K562 (cell line): ENCODE measurements around the gene RNF222. TPM values are rescaled to one million over a fixed set of nuclear protein-coding genes. Genes with fewer than 3 reads are reported as not detected.

Experiments used
- ATAC-seq: fragments of 200-7000 bp; cut with Tn5 transposase; 3 replicates; pipeline ENCODE4 v1.9.1; 2020; ENCODE audit warnings: moderate library complexity
- BruUV-seq: library from RNA; stranded (reverse); fragments of 400-500 nt; replicated peaks from 2 replicates; lab custom pipeline; 2021; lab: Mats Ljungman, UMichigan
- CTCF ChIA-PET: fragments of 300-600 bp; formaldehyde crosslinking; extraction: SDS; loops from one replicate; lab custom pipeline; 2021; ENCODE audit warnings: low intra/inter-chr PET ratio; lab: Yijun Ruan, JAX
- POLR2A ChIA-PET: fragments of 300-600, 350-650 bp; sonication (Branson Sonifier 250); formaldehyde crosslinking; extraction: SDS; loops from one replicate; lab custom pipeline; 2021; ENCODE audit warnings: antibody characterized with exemption, inconsistent platforms; lab: Yijun Ruan, JAX
- DNase-seq, 4 experiments: peaks; one replicate each; pipeline versions ENCODE4 v3.0.0 to v3.0.0-alpha.2; 2011 to 2018; ENCODE audit warnings: low spot score in 3 of 4, mixed read lengths in 3 of 4; ENCODE audit errors: extremely low read depth in 1 of 4
- FAIRE-seq: peaks from 2 replicates; lab custom pipeline; 2011; peaks lifted over from hg19 to GRCh38; lab: Jason Lieb, UNC
- H2AFZ ChIP-seq: 2 replicates; pipeline ENCODE4 v1.6.0; 2011; ENCODE audit warnings: low read depth, low read length, control low read depth, inconsistent platforms
- H3K27ac ChIP-seq: fragments of 200-600 bp; 3 replicates; pipeline ENCODE4 v1.8.0; 2011; ENCODE audit warnings: low read depth, mild to moderate bottlenecking, control low read depth, inconsistent platforms, low read length, moderate library complexity, mixed read lengths; ENCODE audit errors: extremely low read depth
- H3K27me3 ChIP-seq, 2 experiments: fragments of 300-600 bp in 1 of 2; 2 replicates in 1 of 2; 3 replicates in 1 of 2; pipeline versions ENCODE4 v1.6.0 to v1.8.0; 2011; ENCODE audit warnings: inconsistent platforms in 2 of 2, low read length in 2 of 2, mild to moderate bottlenecking in 1 of 2, mixed read lengths in 1 of 2, moderate library complexity in 1 of 2; ENCODE audit not compliant: control insufficient read depth in 2 of 2, insufficient read depth in 2 of 2
- H3K36me3 ChIP-seq: fragments of 300-600 bp; 3 replicates; pipeline ENCODE4 v1.8.0; 2011; ENCODE audit warnings: mild to moderate bottlenecking, low read length, inconsistent platforms; ENCODE audit not compliant: control insufficient read depth, insufficient read depth
- H3K4me1 ChIP-seq, 2 experiments: fragments of 200-600 bp in 1 of 2; replicated peaks in 1 of 2; 2 replicates in 1 of 2; 3 replicates in 1 of 2; pipeline versions ENCODE4 v1.5.1 to v1.8.0; 2011; ENCODE audit warnings: inconsistent platforms in 2 of 2, low read length in 2 of 2, mild to moderate bottlenecking in 1 of 2, mixed read lengths in 1 of 2, moderate library complexity in 1 of 2; ENCODE audit not compliant: control insufficient read depth in 2 of 2, insufficient read depth in 2 of 2
- H3K4me2 ChIP-seq: 2 replicates; pipeline ENCODE4 v1.6.1; 2011; ENCODE audit warnings: low read length, control low read depth, inconsistent platforms, mixed read lengths; ENCODE audit not compliant: insufficient read depth
- H3K4me3 ChIP-seq: fragments of 200-600 bp; sonication (generic), shearing (Covaris generic); 2 replicates; pipeline ENCODE4 v1.5.1; 2016; ENCODE audit warnings: control low read depth, inconsistent platforms
- H3K79me2 ChIP-seq: fragments of 200-600 bp; 3 replicates; pipeline ENCODE4 v1.8.0; 2011; ENCODE audit warnings: low read length, inconsistent platforms; ENCODE audit not compliant: control insufficient read depth, insufficient read depth
- H3K9ac ChIP-seq, 2 experiments: 2 replicates each; pipeline versions ENCODE4 v1.6.0 to v1.6.1; 2011; ENCODE audit warnings: low read depth in 2 of 2, low read length in 2 of 2, control low read depth in 1 of 2, inconsistent platforms in 1 of 2, mild to moderate bottlenecking in 1 of 2, mixed read lengths in 1 of 2; ENCODE audit not compliant: insufficient read depth in 1 of 2
- H3K9me1 ChIP-seq: one replicate; pipeline ENCODE4 v1.6.0; 2011; ENCODE audit warnings: inconsistent platforms, mild to moderate bottlenecking, low read length, moderate library complexity; ENCODE audit not compliant: control insufficient read depth, insufficient read depth
- H3K9me3 ChIP-seq: replicated peaks from 2 replicates; pipeline ENCODE4 v1.5.1; 2011; ENCODE audit warnings: low read depth, low read length, inconsistent platforms; ENCODE audit not compliant: control insufficient read depth, insufficient read depth
- H4K20me1 ChIP-seq: replicated peaks from 2 replicates; pipeline ENCODE4 v1.6.1; 2011; ENCODE audit warnings: low read length, inconsistent platforms, mixed read lengths; ENCODE audit not compliant: control insufficient read depth, insufficient read depth
- BCOR ChIP-seq: fragments of 450-650 bp; IDR thresholded peaks from 2 replicates; pipeline ENCODE4 v1.6.1; 2016
- DEAF1 ChIP-seq: fragments of 450-650 bp; formaldehyde crosslinking; IDR thresholded peaks from 2 replicates; pipeline ENCODE4 v1.4.0; 2020; ENCODE audit warnings: mild to moderate bottlenecking, moderate library complexity
- MCM5 ChIP-seq: fragments of 450-650 bp; IDR thresholded peaks from 2 replicates; pipeline ENCODE4 v1.6.1; 2016; ENCODE audit warnings: low read depth
- MCM7 ChIP-seq, 2 experiments: fragments of 450-650 bp; IDR thresholded peaks; 2 replicates each; pipeline ENCODE4 v1.6.1; 2016 to 2018
- MITF ChIP-seq: IDR thresholded peaks from 2 replicates; pipeline ENCODE4 v1.6.1; 2014; ENCODE audit warnings: antibody characterized with exemption
- REST ChIP-seq, 2 experiments: fragments of 450-650 bp; formaldehyde crosslinking in 1 of 2; IDR thresholded peaks; 2 replicates each; pipeline versions ENCODE4 v1.4.0 to v1.6.1; 2014 to 2020; ENCODE audit warnings: mild to moderate bottlenecking in 2 of 2, borderline replicate concordance in 1 of 2, low read depth in 1 of 2
- SAP30 ChIP-seq: fragments of 200-600 bp; sonication (generic); IDR thresholded peaks from 2 replicates; pipeline ENCODE4 v1.6.1; 2012; ENCODE audit warnings: borderline replicate concordance, low read depth, mild to moderate bottlenecking, moderate library complexity, low read length, control low read depth, inconsistent platforms; ENCODE audit not compliant: insufficient read depth, poor library complexity, severe bottlenecking
- SIN3B ChIP-seq: fragments of 450-650 bp; IDR thresholded peaks from 2 replicates; pipeline ENCODE4 v1.6.1; 2017; ENCODE audit warnings: low read depth, mild to moderate bottlenecking, moderate library complexity
- ZNF175 ChIP-seq: fragments of 200-800 bp; sonication (Bioruptor generic); IDR thresholded peaks from 2 replicates; pipeline ENCODE4 v1.6.1; 2016; ENCODE audit warnings: low read depth, mild to moderate bottlenecking, missing genetic modification characterization, missing compliant biosample characterization
- ZNF561 ChIP-seq: fragments of 450-650 bp; formaldehyde crosslinking; conservative IDR thresholded peaks from 2 replicates; pipeline ENCODE4 v1.4.0; 2020; ENCODE audit warnings: mild to moderate bottlenecking, moderate library complexity
- WGBS: fragments of 100-300 bp; shearing (Covaris generic); methylation state at CpG from one replicate; pipeline ENCODE4 v1.1.6; 2016; ENCODE audit warnings: low coverage, mixed read lengths; ENCODE audit not compliant: insufficient coverage; ENCODE audit errors: missing lambda C conversion rate; 5-methylcytosine and 5-hydroxymethylcytosine counted together
- in situ Hi-C: fragments of 300-500 bp; cut with MboI; formaldehyde crosslinking; loops from 4 replicates; pipeline ENCODE4 v1.15.0; 2018; ENCODE audit warnings: inconsistent platforms, mixed read lengths
- intact Hi-C: fragments of 100-400 bp; cut with micrococcal nuclease; formaldehyde crosslinking; loops from 2 replicates; pipeline ENCODE4 v1.14.2; 2022
- polyA plus RNA-seq, 8 experiments: library from polyadenylated mRNA; depleted of rRNA in 4 of 8; stranded (reverse) in 5 of 8; unstranded in 3 of 8; fragments of >200 nt; fragmentation: Nextera tagmentation in 2 of 8; fragmentation: Illumina TruSeq in 1 of 8; extraction: Ambion mirVana in 2 of 8; extraction: Trizol in 1 of 8; gene quantifications; 2 replicates each; pipeline versions ENCODE4 v1.2.1 to v1.2.3, GENCODE V29; 2011 to 2014; ENCODE audit warnings: inconsistent platforms in 1 of 8, missing spikeins in 1 of 8
- total RNA-seq, 7 experiments: library from RNA; depleted of rRNA in 6 of 7; stranded (reverse); fragments of >200 nt in 6 of 7; fragmentation: Illumina TruSeq in 2 of 7; extraction: Trizol in 2 of 7; gene quantifications; 2 replicates each; pipeline versions ENCODE4 v1.2.1 to v1.2.3, GENCODE V29; 2011 to 2021; ENCODE audit warnings: low replicate concordance in 1 of 7

RNF222 gene
- total and polyA plus RNA-seq, 9 of the 15 experiments (the other 6 are each of a cell fraction or from before 2014, with no cell fraction given) = not detected

GRCh38 chr17:8354236-8354635, 43.4 kb downstream of the RNF222 start:
- FAIRE-seq = no peak
- Histone ChIP-seq H3K36me3 (no peaks in the 10 kb centered on the region), H3K9ac (no peak overlapping the region), H3K4me3 (no peak overlapping the region), H3K4me1 (peaks cover 0 to 2% of the 10 kb centered on the region in 2 experiments; a peak in 3 of 5 replicates), H4K20me1 (no peaks in the 10 kb centered on the region), H3K79me2 (no peaks in the 10 kb centered on the region), H3K4me2 (no peak overlapping the region), H2AFZ (no peak overlapping the region), H3K27me3 (no peaks in the 10 kb centered on the region), H3K9me1 (no peaks in the 10 kb centered on the region), H3K27ac (no peak overlapping the region), H3K9me3 (no peaks in the 10 kb centered on the region)
- no peak for ATAC-seq
- ChIA-PET CTCF (no interaction called here), POLR2A (interaction anchor here (0.6 to 1.1 kb wide), 2 partner anchors 63 to 128 kb away, joined by 3 to 4 read pairs; no protein-coding TSS in a partner anchor)
- no TSS peak for BruUV-seq
- DNase-seq = no peak
- intact Hi-C loops = no loop called here
- in situ Hi-C loops = no loop called here
- 34% methylated on average over 8 of the region's 8 CpGs for WGBS
- TF ChIP-seq MCM5 = no peak
- TF ChIP-seq SIN3B = no peak
- no peak for TF ChIP-seq SAP30
- TF ChIP-seq BCOR = no peak
- TF ChIP-seq MITF = no peak
- TF ChIP-seq DEAF1 = no peak
- no peak for TF ChIP-seq MCM7 (IDR thresholded peaks at IDR 0.05)
- TF ChIP-seq ZNF561 (CRISPR knock-in tag) = no peak
- TF ChIP-seq REST (IDR thresholded peaks at IDR 0.05; ENCODE audit: borderline replicate concordance) = no peak
- no peak for TF ChIP-seq REST (CRISPR knock-in tag; IDR thresholded peaks at IDR 0.05; ENCODE audit: low read depth)
- TF ChIP-seq ZNF175 = no peak
